Activated effector memory CD4-positive, alpha-beta T cell treated with Interleukin-2 at 50 U/mL for 16 hours (primary cell): Measurements from ENCODE around the gene RASGRF1.

Experiments
- DNase-seq: peaks from one replicate; pipeline ENCODE4 v3.0.0-alpha.2; 2020

Gene RASGRF1

GRCh38 chr15:79065706-79066376 is 24.7 kb downstream of the RASGRF1 start:
- DNase-seq: no peak

GRCh38 chr15:79065361-79065705 is 25.2 kb downstream of the RASGRF1 start:
- DNase-seq: no peak

- DNase-seq: no peak
Observed at GRCh38 chr15:79064496-79064895, 26.1 kb downstream of the RASGRF1 start.

DNA sequence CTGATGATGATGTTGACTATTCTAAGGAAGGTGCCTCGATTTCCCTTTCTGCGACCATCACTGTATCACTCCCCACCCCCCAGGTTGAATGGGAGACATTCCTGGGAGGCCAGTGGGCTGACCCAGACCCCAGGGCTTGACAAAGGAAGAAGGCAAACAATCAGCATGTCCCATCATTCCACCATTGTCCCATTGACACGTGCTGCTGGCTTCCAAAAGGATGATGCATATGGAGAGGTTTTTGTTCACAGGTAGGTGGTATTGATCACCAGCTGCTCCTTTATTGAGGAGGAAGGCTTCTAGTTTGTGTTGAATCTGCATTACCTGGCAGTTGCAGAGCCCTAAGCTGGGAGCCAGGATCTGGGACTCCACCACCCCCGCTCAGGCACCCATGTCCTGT is 30.4 kb downstream of the RASGRF1 start:
- DNase-seq: no peak

GRCh38 chr15:79059081-79059572 is 31.5 kb downstream of the RASGRF1 start:
- no peak for DNase-seq

GRCh38 chr15:79058260-79058850 is 32.2 kb downstream of the RASGRF1 start:
- no peak for DNase-seq

DNA sequence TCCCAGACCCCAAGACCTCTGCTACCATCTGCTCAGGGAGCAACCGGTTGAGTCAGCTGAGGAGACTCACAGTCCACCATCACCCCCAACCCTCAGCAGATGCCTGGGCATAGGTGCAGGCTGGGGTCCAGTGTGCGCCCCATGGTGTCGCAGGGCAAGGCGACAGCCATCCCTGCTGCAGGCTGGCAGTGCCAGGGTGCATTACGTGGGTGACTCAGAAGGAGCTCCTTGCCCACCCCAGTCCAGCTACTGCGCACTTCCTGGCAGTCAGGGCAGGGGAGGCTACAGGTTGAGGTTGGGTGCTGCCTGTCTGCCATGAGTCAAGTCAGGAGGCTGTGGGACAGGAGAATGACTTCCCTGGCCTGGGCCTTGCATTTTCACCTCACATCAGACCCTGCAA is 33.5 kb downstream of the RASGRF1 start:
- DNase-seq: no peak

DNA sequence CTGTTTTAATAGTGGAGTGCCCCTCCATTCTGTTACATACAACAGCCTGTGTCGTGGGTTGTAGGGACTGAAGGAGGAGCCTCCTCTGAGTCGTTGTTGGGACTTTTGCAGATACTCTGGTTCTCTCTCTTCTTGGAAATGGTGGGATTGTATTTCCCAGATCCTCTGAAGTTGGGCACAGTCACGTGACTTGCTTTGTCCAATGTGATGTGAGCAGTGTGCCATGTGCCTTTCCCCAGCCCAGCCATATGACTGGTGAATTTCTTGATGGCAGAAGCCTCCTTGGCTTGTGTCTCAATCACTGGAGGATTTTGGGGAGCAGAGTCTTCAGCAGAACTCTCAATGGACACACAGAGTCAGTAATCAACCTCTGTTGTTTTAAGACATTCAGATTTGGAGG is 36.2 kb downstream of the RASGRF1 start:
- DNase-seq: no peak

GRCh38 chr15:79053894-79054293 is 36.7 kb downstream of the RASGRF1 start:
- DNase-seq: no peak

DNA sequence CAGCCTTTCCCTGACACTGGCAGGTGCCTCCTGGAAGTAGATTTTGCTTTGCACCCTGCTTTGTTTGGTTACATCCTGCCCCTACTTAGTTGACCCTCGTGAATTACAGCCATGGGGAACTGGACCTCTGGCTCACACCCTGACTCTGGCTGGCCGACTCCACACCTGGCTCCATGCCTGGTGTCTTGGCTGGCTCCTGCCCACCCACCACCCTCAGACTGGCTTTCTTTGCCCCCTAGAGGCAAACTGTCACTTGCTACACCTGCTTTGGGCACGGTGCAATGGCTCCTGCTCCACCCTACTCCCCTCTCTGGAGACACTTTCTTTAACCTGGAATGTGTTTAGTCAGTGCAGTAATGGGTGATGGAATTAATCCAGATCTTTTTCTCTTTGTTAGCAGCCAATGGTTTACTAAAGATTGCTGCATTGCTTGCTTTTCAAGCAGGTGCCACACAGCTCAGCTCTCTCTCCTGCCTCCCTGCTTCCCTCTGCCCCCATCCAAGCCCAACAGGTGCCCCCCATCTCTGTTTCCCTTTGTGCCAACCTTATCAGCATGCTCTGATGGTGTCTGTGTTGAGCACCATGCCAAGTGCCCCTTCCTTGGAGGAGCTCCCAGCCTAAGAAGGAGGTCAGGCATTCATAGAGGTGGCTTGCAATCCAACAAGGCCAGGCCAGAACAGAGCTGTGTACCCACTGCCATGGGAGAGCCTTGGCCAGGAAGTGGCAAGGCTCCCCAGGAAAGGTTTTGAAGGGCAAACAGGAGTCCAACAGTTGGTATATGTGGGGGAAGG is 38.4 kb downstream of the RASGRF1 start:
- DNase-seq: no peak

DNA sequence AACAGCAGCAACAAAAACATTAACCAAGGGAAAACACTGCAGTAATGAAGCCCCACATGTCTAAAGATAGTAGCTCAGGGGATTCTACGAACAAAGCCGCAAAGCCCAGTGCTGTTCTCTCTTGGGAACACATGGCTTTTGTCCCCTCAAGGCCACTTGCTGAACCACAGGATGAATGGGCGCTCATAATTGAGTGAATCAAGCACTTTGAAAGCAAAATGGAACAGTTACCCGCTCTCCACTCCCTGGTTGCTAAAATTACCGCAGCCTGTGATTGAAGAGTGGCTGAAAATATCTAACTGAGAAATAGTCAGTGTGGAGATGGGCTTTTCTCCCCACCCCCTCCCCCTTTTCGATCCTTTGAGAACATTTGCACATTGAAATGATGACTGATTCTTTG is 39.6 kb downstream of the RASGRF1 start:
- DNase-seq: no peak

DNA sequence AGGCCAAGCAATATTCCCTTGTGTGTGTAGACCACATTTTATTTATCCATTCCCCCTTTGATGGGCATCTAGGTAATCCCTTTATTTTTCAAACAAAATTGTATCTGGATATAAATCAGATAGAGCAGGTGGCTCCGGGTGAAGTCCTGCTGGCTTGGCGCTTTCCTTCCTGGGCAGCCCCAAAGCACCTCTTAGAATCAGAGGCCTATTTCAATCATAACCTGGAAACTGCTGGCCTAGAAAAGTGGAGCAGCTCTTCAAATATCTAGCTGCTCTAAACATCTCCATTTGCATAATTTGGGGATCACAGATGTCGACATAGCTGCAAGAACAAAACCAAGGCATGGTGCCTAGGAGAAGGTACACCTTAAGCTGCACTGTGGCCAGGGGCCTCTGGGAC is 40.2 kb downstream of the RASGRF1 start:
- no peak for DNase-seq

- DNase-seq: no peak
Observed at GRCh38 chr15:79049416-79049815, 41.2 kb downstream of the RASGRF1 start.

DNA sequence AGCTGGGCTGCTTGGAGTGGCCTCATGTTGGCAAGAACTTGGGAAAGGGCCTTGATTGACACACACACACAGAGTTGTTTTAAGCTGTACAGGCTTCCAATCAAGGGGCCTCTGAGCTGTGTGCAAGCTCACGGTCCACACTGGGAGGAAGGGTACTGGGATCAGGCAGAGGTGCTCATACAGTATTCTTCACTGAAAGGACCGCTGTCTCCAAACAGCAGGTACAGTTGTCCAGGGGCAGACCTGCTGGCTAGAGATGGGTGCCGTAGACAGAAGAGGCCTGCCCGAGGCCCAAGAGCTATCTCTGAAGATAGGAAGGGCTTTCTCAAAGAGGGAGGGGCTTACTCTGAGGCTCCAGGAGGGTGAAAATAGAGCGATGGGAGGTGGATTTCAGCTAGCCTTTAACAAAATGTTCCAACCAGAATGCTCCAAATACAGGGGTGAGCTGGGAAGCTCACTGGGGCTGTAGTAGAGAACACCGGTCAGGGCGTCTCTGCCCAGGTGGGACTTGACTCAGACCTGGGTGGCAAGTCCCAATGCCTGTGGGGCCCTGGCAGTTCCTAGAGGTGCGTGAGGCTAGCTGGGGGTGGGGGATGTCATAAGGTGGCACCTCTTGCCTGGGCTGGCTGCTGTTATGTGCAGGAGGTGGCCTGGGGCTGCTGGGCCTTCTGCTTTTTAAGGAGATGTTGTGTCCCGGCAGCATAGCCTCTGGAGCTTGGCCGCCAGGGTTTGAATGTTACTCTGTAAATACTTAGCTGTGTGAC is 42.7 kb downstream of the RASGRF1 start:
- DNase-seq: no peak

DNA sequence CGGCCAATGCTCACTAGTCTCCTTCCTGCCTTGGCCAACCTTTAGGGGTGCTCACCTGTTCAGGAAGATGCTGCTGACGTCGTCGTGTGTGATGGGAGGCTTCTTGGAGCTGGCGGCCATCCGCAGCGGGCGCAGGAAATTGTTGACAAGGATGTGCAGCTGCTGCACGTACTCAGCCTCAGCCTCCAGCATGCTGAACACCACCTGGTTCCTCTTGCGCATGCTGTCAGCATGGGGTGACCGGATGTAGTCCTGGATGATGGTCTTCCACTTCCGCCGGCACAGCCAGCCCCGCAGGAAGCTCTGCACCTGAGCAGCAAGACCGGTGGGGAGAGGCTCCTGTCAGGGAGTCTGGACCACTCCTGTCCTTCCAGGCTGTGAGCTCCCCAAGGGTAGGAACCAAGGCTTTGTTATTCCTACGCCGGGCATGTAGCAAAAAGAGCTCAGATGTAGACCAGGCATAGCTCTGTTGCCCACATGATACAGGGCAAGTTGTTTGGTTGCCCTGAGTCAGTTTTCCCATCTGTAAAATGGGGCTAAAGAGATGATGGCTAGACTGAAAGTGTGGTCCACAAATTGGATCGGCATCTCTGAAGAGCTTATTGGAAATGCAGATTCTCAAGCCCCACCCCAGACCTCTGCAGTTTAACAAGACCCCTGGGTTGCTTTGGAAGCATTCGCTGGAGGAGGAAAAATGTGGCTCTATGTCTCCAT is 43.7 kb downstream of the RASGRF1 start:
- no peak for DNase-seq

DNA sequence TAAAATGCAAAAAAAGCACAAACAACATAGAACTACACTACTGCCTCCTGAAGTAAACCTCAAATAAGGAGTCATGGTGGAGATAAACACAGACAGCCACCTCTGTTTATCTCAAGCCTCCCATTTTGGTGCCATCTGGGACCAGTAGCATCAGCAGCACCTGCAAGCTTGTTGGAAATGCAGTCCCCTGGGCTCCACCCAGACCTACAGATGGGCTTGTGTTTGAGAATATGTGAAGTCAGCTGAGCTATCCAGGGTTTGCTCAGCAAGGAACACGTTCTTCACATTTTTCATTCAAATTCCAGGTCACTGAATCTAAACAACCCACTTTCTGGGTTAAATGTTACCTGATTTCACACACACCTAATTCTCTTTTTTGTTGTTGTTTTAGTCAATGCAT is 45.5 kb downstream of the RASGRF1 start:
- DNase-seq: no peak

DNA sequence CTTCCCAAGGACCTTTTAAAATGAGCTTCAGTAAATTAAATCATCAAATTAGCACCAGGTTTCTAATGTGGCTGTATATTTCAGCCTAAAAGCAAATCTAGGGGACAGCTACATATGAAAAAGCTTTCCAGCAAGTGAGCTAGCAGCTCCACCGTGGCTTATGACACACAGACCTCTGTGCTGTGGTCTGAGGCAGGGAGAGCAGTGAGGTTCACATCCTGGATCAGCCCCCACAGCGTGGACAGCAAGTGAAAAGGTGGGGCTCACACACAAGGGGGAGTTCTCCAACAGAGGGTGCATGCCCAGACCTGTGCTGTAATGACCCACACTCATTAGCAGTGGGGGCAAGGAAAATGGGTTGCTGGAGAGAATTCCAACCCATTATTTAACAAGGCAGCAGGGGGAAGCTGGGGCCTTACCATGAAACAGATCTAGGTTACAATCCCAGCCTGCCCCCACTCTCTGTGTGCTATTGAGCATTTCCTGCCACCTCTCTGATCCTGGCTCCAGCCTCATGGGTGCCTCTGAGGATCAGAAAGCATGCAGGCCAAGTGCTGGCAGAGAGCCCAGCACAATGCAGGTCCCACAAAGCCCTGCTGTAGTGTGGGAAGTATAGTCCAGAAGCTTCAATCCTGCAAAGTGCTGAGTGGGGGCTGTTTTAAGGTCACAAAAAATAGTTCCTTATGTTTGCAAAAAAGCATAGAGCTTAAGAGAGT is 48.2 kb downstream of the RASGRF1 start:
- no peak for DNase-seq

- no peak for DNase-seq
Observed at GRCh38 chr15:79041601-79042168, 48.9 kb downstream of the RASGRF1 start.

GRCh38 chr15:79037848-79038247 is 52.7 kb downstream of the RASGRF1 start:
- no peak for DNase-seq

GRCh38 chr15:79036323-79036722 is 54.3 kb downstream of the RASGRF1 start:
- DNase-seq: no peak

DNA sequence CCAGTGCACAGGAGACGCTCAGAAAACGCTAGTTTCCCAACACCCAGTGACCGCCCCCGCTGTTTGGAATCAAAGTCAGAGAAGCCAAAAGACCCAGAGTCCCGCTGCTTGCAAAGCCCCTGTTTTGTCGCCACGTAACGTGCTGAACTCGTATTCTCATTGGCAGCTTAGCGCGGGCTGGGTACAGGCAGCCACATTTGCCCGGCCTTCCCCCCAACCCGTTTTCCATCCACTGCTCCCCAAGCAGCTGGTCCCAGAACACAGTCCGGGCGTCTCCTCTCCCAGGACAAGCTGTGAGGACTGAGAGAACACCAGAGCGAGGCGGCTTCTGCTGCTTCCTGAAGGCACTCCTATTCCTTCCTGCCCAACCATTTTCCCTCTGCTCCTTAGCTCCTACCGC is 54.8 kb downstream of the RASGRF1 start:
- DNase-seq: no peak
